Prostate gland (tissue), 2 donors: ENCODE data around the gene FRMD1. TPM values are rescaled to one million over a fixed set of nuclear protein-coding genes. Genes with fewer than 3 reads are reported as not detected.

ENCODE experiments used
- DNase-seq: peaks from one replicate; pipeline ENCODE4 v3.0.0-alpha.2; 2019; ENCODE audit warnings: low spot score
- H3K27ac ChIP-seq, 2 donors: fragments of 200-600 bp; sonication (generic); 2 replicates each; pipeline ENCODE4 v1.5.1; 2017 to 2019
- H3K27me3 ChIP-seq: fragments of 200-600 bp; sonication (generic); replicated peaks from 2 replicates; pipeline ENCODE4 v1.5.1; 2019; ENCODE audit not compliant: insufficient read depth
- H3K36me3 ChIP-seq, 2 donors: fragments of 200-600 bp; sonication (generic); 1 replicate in 1 of 2; 2 replicates in 1 of 2; pipeline versions ENCODE4 v1.5.1 to v1.8.1; 2017 to 2019
- H3K4me1 ChIP-seq: fragments of 200-600 bp; sonication (generic); replicated peaks from 2 replicates; pipeline ENCODE4 v1.5.1; 2019
- H3K4me3 ChIP-seq, 2 donors: fragments of 200-600 bp; sonication (generic); 2 replicates each; pipeline ENCODE4 v1.5.1; 2017 to 2019
- H3K9me3 ChIP-seq: fragments of 200-600 bp; sonication (generic); 2 replicates; pipeline ENCODE4 v1.5.1; 2017
- POLR2A ChIP-seq: fragments of 450-650 bp; IDR thresholded peaks from one replicate; pipeline ENCODE4 v1.6.1; 2016; ENCODE audit warnings: antibody characterized with exemption, mild to moderate bottlenecking
- POLR2AphosphoS5 ChIP-seq: sonication (generic); formaldehyde crosslinking; IDR thresholded peaks from one replicate; pipeline ENCODE4 v1.6.1; 2017; ENCODE audit warnings: antibody characterized with exemption
- WGBS: methylation state at CpG from one replicate; pipeline ENCODE4 v1.1.5; 2018; 5-methylcytosine and 5-hydroxymethylcytosine counted together
- intact Hi-C: fragments of 100-400 bp; cut with DNase I; formaldehyde crosslinking; loops from one replicate; pipeline ENCODE4 v1.14.2; 2022
- total RNA-seq, 2 donors: library from RNA; depleted of rRNA; stranded (reverse); fragments of >200 nt; gene quantifications; one replicate each; pipeline ENCODE4 v1.1.0, GENCODE V29; 2016
- TF ChIP-seq, protein P1 (sequence below), 4 experiments: fragments of 200-600 bp in 2 of 4; fragments of 450-650 bp in 2 of 4; sonication (generic) in 2 of 4; IDR thresholded peaks; 1 replicate in 3 of 4; 2 replicates in 1 of 4; pipeline ENCODE4 v1.5.1; 2016 to 2019; ENCODE audit warnings: antibody characterized with exemption in 4 of 4, mild to moderate bottlenecking in 2 of 4, moderate library complexity in 2 of 4

Gene FRMD1
- total RNA-seq, 2 donors from 2014 or later = 0.18 to 2.2 TPM

DNA sequence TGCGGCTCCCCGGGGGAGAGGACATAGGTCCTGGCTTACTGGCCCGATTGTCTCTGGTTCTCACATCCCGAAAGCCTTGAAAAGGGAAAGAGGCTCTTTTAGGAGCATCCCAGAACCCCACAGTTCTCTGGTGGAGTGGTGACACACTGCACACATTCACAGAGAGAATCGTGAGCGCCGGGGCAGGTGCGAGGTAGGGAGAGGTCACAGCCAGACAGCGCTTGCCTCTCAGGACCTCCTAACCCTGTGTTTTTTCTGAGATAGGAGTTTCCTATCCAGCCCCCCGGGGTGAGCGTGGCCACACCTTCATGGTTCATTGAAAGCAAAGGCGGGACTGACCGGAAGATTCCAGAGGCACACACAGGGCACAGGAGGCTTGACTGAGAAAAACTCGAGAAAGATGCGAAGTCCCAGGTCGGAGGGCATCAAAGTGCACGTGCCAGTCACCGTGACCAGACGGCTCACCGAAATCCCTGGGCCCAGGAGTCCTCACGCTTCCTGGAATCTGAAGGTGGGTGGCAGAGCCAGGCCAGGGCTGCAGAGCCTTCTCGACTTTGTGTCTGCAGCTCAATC, 46.5 kb upstream of the FRMD1 start:
- intact Hi-C loops = no loop called here
- H3K9me3 ChIP-seq = no peaks in the 10 kb centered on the region
- no peaks in the 10 kb centered on the region for H3K36me3 ChIP-seq
- H3K27me3 ChIP-seq = no peaks in the 10 kb centered on the region
- no peak overlapping the region for H3K27ac ChIP-seq
- no peak for DNase-seq
- no peak overlapping the region for H3K4me3 ChIP-seq
- TF ChIP-seq POLR2A (no peak), POLR2AphosphoS5 (no peak)
- TF ChIP-seq, protein P1, sequence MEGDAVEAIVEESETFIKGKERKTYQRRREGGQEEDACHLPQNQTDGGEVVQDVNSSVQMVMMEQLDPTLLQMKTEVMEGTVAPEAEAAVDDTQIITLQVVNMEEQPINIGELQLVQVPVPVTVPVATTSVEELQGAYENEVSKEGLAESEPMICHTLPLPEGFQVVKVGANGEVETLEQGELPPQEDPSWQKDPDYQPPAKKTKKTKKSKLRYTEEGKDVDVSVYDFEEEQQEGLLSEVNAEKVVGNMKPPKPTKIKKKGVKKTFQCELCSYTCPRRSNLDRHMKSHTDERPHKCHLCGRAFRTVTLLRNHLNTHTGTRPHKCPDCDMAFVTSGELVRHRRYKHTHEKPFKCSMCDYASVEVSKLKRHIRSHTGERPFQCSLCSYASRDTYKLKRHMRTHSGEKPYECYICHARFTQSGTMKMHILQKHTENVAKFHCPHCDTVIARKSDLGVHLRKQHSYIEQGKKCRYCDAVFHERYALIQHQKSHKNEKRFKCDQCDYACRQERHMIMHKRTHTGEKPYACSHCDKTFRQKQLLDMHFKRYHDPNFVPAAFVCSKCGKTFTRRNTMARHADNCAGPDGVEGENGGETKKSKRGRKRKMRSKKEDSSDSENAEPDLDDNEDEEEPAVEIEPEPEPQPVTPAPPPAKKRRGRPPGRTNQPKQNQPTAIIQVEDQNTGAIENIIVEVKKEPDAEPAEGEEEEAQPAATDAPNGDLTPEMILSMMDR (IDR thresholded peaks at IDR 0.05) = no peak
- no peaks in the 10 kb centered on the region for H3K4me1 ChIP-seq
- WGBS = 91% methylated on average over 22 of the region's 22 CpGs

DNA sequence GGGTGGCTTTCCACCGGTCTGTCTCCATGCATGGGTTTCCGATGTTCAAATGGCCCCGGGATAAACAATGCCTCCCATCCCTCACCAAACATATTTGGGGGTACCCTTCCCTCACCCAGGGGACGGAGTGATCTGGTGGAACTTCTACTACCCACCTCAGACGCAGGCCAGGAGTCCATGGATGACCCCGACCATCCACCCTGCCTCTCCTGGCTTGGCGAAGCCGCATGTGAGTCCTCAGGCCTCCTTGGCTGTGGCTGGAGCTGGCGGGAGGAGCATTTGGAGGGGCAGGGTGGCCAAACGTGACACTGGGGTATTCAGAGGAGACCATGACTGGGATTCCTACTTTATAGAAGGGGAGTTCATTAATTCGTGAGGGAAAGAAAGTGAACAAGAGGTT, 45.9 kb upstream of the FRMD1 start:
- no peak overlapping the region for H3K27ac ChIP-seq
- no peaks in the 10 kb centered on the region for H3K9me3 ChIP-seq
- H3K4me3 ChIP-seq = no peak overlapping the region
- WGBS = 89% methylated on average over 11 of the region's 11 CpGs
- no peaks in the 10 kb centered on the region for H3K4me1 ChIP-seq
- H3K27me3 ChIP-seq = no peaks in the 10 kb centered on the region
- H3K36me3 ChIP-seq = no peaks in the 10 kb centered on the region
- intact Hi-C loops = no loop called here
- TF ChIP-seq POLR2AphosphoS5 = no peak
- no peak for TF ChIP-seq POLR2A
- TF ChIP-seq, protein P1 (IDR thresholded peaks at IDR 0.05) = no peak
- no peak for DNase-seq

DNA sequence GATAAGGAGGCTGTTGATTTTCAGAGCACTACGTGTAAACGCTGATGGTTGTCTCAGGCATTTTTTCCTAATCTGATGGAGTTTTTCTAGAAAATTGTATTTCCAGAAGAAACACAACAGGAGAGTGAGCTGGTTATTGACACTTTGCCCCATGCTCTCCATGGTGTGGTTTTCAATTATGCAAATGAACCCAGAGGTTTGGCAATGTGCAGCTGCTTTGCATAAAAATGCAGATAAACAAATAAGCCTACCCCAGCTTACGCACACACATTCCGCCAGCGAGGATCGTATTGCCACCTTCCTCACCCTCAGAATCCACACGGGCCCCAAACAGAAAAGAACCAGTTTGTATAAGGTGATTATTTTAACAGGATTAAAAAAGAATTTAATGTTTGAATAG, 45.1 kb upstream of the FRMD1 start:
- WGBS = 83% methylated on average over 7 of the region's 7 CpGs
- Histone ChIP-seq H3K27ac (no peak overlapping the region), H3K9me3 (no peaks in the 10 kb centered on the region), H3K4me3 (no peak overlapping the region), H3K36me3 (no peaks in the 10 kb centered on the region), H3K27me3 (no peaks in the 10 kb centered on the region), H3K4me1 (no peaks in the 10 kb centered on the region)
- DNase-seq = no peak
- no peak for TF ChIP-seq POLR2AphosphoS5
- TF ChIP-seq, protein P1 (IDR thresholded peaks at IDR 0.05) = no peak
- TF ChIP-seq POLR2A = no peak
- intact Hi-C loops = no loop called here

DNA sequence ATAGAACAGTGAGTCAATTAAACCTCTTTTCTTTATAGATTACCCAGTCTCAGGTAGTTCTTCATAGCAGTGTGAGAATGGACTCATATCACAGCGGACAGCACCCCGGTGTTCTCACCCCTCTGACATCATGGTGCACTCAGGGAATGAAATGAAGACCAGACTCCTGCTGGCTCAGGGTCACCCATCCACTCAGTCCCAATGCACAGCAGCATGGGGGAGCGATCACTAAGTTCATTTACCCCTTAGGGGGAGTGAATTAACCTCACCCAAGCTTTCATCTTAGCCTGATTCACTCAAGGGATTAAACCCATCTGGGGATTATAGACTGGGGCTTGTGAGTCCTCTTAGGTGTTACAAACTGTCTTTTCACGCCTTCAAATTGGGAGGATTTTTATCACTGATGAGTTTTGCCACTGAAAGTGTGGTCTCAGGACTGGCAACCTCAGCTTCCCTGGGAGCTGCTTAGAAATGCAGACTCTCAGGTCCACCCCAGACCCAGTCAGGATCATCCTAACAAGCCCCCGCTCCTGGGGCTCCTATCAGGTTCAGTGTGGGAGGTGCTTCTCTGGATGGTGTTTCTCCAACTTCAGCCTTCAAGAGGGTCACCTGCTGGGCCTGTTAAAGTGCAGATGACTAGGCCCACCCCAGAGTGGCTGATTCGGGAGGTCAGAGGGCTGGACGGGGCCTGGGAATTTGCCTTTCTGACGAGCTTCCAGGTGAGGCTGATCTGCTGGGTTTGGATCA, 44.3 kb upstream of the FRMD1 start:
- H3K9me3 ChIP-seq = no peaks in the 10 kb centered on the region
- WGBS = 84% methylated on average over 8 of the region's 8 CpGs
- H3K36me3 ChIP-seq = no peaks in the 10 kb centered on the region
- intact Hi-C loops = no loop called here
- H3K27ac ChIP-seq = no peak overlapping the region
- no peaks in the 10 kb centered on the region for H3K4me1 ChIP-seq
- no peak overlapping the region for H3K4me3 ChIP-seq
- TF ChIP-seq POLR2A = no peak
- TF ChIP-seq, protein P1 (IDR thresholded peaks at IDR 0.05) = no peak
- TF ChIP-seq POLR2AphosphoS5 = no peak
- H3K27me3 ChIP-seq = no peaks in the 10 kb centered on the region
- DNase-seq = no peak

DNA sequence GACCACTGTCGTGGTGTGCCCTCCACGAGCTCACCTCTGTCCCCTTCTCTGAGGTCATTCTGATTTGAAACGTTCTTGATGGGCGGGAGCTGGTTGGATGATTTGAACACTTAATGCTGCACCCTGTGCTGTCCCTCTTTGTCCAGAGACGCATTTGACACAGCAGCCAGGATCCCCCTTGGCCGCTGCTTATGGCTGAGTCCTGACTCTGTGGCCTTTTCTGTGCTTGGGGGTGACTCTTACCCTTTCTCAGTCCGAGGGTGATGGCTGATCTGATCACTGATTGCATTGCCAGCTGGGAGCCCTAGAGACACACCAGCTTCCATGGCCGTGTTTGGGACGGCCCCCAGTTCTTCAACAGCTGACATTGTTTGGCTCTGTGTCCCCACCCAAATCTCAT, 43.5 kb upstream of the FRMD1 start:
- TF ChIP-seq, protein P1 (IDR thresholded peaks at IDR 0.05) = no peak
- TF ChIP-seq POLR2AphosphoS5 = no peak
- TF ChIP-seq POLR2A = no peak
- no peak for DNase-seq
- Histone ChIP-seq H3K9me3 (no peaks in the 10 kb centered on the region), H3K4me1 (no peaks in the 10 kb centered on the region), H3K36me3 (no peaks in the 10 kb centered on the region), H3K4me3 (no peak overlapping the region), H3K27me3 (no peaks in the 10 kb centered on the region), H3K27ac (no peak overlapping the region)
- WGBS = 93% methylated on average over 8 of the region's 9 CpGs
- intact Hi-C loops = no loop called here
